Measurements from ENCODE around the gene RAD51B. TPM values are rescaled to one million over a fixed set of nuclear protein-coding genes. Genes with fewer than 3 reads are reported as not detected.
"Not testable (repeated sequence)": the region's sequence is repeated elsewhere in the genome, so short reads cannot be mapped to it uniquely, and the experiment has no call there.

RAD51B gene
- total RNA-seq, 2 donors from 2014 or later, result 31.1 to 67.3 TPM

DNA sequence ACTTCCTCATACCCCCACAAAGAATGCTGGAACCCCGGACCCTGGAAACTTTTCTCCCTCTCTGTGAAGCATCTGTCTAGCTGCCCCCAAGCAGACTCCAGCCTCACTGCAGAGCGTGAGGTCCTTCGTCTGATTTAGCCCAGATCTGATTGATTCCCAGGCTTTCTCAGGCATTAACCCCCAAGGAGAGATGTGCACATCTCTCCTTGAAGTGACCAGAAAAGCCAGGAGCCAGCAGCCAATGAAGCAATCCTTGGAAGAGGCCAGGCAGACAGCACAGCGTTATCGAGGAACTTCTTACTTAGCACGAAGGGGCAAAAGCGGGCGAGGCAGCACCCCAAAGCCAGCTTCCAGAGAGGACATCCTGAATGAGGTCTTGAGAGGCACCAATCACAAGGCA lies 872.6 kb downstream of the RAD51B start:
- H3K36me3 Mint-ChIP-seq, result no peaks in the 10 kb centered on the region
- DNase-seq (ENCODE audit: low spot score), result no peak
- ATAC-seq, result no peak
- H3K4me3 Mint-ChIP-seq, result no peak overlapping the region
- H3K27me3 Mint-ChIP-seq, result no peaks in the 10 kb centered on the region
- H3K9me3 Mint-ChIP-seq, result no peaks in the 10 kb centered on the region
- H3K27ac Mint-ChIP-seq, result peak overlapping the region in 1 of 2 donors; percentile 28
- peaks cover 33 to 35% of the 10 kb centered on the region in 2 donors for H3K4me1 Mint-ChIP-seq (ENCODE audit: low read depth in 2 of 2)

DNA sequence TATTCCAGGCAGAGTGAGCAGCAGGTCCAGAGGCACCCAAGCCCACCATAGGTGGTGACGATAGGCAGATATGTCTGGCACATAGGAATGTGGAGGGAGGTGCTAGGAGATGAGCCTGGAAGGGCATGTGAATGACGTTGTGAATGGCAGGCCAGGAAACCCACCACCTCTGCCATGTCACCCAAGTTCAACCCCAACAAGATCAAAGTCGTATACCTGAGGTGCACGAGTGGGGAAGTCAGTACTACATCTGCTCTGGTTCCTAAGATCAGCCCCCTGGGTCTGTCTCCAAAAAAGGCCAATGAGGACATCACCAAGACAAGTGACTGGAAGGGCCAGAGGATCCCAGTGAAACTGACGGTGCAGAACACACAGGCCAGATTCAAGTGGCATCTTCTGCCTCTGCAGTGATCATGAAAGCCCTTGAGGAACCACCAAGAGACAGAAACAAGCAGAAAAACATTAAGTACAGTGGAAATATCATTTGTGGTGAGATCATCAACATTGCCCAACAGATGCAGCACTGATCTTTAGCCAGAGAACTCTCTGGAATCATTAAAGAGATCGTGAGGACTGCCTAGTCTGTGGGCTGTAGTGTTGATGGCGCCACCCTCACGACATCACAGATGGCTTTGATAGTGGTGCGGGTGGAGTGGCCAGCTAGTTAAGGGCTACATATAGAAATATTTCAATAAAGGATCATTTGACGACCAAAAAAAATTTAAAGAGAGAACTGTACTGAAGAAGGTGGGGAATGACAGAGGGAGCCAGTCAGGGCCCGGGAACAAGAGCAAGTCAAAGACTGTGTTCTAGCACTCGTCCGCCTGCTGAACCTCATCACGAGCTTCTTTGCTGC lies 873.6 kb downstream of the RAD51B start:
- Mint-ChIP-seq H3K4me3 (no peak overlapping the region), H3K27me3 (peaks cover 0 to 2% of the 10 kb centered on the region in 2 donors), H3K27ac (no peak overlapping the region), H3K4me1 (ENCODE audit: low read depth in 2 of 2) (peaks cover 33 to 37% of the 10 kb centered on the region in 2 donors), H3K9me3 (no peaks in the 10 kb centered on the region), H3K36me3 (no peaks in the 10 kb centered on the region)
- no peak for ATAC-seq
- no peak for DNase-seq (ENCODE audit: low spot score)

DNA sequence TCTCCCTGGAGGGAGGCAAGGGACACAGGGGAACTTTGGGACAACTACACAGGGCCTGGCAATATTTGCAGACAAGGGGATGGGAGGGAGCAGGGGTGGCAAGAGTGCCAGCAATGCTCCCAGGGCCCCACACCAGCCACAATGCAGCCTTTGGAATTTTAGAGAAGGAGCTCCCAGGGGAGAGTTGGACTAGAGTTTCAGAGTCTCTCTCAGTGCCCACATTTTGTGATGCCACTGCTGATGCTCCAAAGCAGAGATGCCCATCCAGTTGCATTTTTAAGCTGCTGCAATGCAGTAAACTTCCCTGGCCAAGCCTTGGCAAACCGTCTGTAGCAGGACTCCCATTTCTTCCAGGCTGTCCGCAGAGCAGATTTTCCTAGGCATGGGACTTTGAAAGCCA lies 874.3 kb downstream of the RAD51B start:
- Mint-ChIP-seq H3K9me3 (no peaks in the 10 kb centered on the region), H3K4me3 (no peak overlapping the region), H3K27me3 (peaks cover 0 to 4% of the 10 kb centered on the region in 2 donors), H3K27ac (no peak overlapping the region), H3K36me3 (no peaks in the 10 kb centered on the region), H3K4me1 (ENCODE audit: low read depth in 2 of 2) (peaks cover 33 to 38% of the 10 kb centered on the region in 2 donors)
- no peak for ATAC-seq
- DNase-seq (ENCODE audit: low spot score), result no peak

DNA sequence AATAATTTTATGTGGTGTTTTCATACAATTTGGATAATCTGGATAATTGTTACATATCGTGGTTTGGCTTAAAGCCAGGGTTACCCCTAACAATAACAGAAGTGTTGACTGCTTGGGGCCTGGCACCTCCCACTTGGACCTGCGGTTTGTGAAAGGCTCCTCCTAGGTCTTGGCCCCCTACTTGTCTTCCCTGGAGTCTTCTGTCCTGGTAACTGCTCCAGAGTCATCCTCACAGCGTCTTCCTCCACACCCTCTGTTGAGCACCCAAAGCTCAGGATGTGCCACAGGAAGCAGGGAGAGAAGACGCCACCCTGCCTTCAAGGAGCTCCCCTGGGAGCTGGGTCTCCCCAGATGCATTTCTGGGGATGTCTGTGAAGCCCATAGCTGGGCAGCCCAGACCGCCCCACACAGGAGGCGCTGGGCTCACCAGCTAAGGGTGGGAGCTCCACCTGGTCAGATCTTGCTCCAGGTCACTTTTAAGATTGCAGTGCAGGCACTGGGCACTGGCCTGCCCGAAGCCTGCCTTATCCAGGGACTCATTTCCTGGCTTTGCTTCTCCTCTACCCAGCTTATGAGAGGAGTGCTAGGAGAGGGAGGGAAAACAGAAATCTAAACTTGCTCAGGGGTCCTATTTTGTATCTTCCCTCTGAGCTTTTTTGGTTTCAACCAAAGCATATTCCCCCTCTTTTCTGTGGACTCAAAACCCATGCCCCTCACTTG lies 875.1 kb downstream of the RAD51B start:
- H3K4me3 Mint-ChIP-seq, result peak overlapping the region; percentile 72
- peaks cover 0 to 4% of the 10 kb centered on the region in 2 donors for H3K27me3 Mint-ChIP-seq
- peak overlapping the region; percentile 73 for H3K27ac Mint-ChIP-seq
- no peaks in the 10 kb centered on the region for H3K9me3 Mint-ChIP-seq
- peaks cover 33 to 38% of the 10 kb centered on the region in 2 donors for H3K4me1 Mint-ChIP-seq (ENCODE audit: low read depth in 2 of 2)
- no peaks in the 10 kb centered on the region for H3K36me3 Mint-ChIP-seq
- no peak for DNase-seq (ENCODE audit: low spot score)
- no peak for ATAC-seq

DNA sequence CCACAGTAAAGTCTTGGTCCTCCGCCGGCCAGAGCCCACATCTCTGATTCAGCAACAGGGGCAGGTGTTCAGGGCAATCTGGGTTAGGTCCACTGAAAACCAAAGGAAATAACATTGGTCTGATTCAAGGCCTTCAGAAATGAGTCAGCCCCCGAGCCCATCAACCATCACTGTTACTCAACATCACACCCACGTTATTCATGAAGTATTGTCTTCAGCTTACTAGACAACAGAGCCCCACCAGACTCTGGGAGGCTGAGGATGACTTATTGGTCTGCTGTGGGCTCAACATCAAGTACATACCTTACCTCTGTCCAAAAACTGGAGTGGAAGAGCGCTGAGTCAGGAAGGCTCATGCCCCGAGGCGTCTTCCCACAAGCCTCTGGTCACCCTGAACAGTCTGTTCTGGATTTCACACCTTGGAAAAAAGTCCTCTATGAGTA lies 875.8 kb downstream of the RAD51B start:
- Mint-ChIP-seq H3K27ac (peak overlapping the region; percentile 73), H3K4me3 (peak overlapping the region; percentile 72), H3K27me3 (peaks cover 0 to 7% of the 10 kb centered on the region in 2 donors), H3K9me3 (no peaks in the 10 kb centered on the region), H3K36me3 (no peaks in the 10 kb centered on the region), H3K4me1 (ENCODE audit: low read depth in 2 of 2) (peaks cover 33 to 38% of the 10 kb centered on the region in 2 donors)
- peak; percentile 90 for DNase-seq (ENCODE audit: low spot score)
- ATAC-seq, result peak; percentile 98

DNA sequence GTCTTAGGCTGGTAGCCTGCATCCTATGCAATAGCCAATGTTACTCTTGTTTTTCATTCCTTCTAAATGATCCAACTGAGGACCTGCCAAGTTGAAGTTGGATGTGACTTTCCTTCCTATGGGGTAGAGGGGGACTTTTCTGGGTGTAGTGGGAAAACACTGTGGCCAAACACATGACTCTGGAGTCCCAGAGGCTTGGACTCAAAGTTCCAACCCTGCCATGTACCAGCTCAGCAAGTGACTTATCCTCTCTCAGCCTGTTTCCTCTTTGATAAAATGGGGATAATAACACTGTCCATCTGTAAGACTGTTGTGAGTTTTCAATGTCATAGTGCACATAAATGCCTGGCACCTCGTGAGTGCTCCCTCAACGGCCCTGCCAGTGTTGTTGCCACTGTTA lies 876.3 kb downstream of the RAD51B start:
- no peaks in the 10 kb centered on the region for H3K9me3 Mint-ChIP-seq
- H3K4me3 Mint-ChIP-seq, result peak overlapping the region; percentile 72
- H3K27me3 Mint-ChIP-seq, result peaks cover 0 to 7% of the 10 kb centered on the region in 2 donors
- peak overlapping the region; percentile 73 for H3K27ac Mint-ChIP-seq
- DNase-seq (ENCODE audit: low spot score) (no peak), ATAC-seq (no peak)
- no peaks in the 10 kb centered on the region for H3K36me3 Mint-ChIP-seq
- peaks cover 33 to 38% of the 10 kb centered on the region in 2 donors for H3K4me1 Mint-ChIP-seq (ENCODE audit: low read depth in 2 of 2)

DNA sequence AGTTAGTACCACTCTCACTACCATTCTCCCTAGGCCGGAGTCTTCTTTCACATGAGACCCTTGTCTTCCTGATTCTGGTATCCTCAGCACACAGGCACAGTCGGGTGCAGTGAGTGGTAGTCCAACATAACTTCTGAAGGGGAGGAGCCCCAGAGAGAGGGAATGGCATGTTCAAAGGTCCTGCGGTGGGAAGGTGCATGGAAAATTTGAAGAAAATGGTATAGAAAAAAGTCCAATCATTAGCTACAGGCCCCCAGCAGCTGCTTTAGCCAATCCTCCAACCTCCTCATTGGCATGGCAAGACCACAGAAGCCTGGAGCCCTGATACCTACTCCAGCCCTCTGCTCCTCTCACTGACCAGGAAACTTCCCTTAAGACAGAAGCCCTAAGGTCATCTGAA lies 876.7 kb downstream of the RAD51B start:
- peaks cover 33 to 38% of the 10 kb centered on the region in 2 donors for H3K4me1 Mint-ChIP-seq (ENCODE audit: low read depth in 2 of 2)
- DNase-seq (ENCODE audit: low spot score), result no peak
- no peak overlapping the region for H3K4me3 Mint-ChIP-seq
- H3K27me3 Mint-ChIP-seq, result peaks cover 0 to 7% of the 10 kb centered on the region in 2 donors
- no peaks in the 10 kb centered on the region for H3K9me3 Mint-ChIP-seq
- H3K36me3 Mint-ChIP-seq, result no peaks in the 10 kb centered on the region
- peak overlapping the region in 1 of 2 donors; percentile 73 for H3K27ac Mint-ChIP-seq
- no peak for ATAC-seq

DNA sequence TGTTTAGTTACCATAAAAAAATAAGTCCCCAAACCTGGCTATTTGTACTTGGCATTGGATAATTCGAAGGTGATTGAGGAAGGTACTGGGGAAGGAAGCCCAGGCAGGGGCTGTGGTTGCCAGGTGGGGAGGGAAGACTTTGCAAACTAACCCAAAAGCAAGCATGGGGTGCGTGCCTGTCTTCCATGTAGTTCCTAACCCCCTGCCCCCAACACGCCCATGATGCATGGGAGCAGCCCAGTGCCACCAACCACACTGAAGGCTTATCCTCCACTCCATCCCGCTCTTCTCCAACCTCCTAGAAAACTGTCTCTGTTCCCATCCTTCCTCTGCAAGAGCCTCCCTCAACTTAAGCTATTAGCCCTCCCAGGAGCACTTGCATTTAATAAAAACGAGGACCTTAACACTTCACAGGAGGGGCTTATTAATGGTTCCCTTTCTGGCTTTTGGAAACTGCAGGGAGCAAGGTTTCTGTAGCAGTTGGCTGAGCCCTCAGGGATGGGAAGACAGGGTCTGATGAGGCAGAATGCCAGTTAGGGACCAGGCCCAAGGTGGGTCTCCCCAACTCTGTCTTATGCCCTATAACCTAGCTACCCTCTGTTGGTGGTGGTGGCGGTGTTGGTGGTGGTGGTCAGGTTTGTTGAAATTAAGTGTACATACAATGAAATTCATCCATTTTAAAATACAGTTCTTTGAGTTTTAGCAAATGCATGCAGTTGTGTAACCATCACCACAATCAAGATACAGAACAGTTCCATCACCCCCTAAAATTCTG lies 877.3 kb downstream of the RAD51B start:
- Mint-ChIP-seq H3K4me1 (ENCODE audit: low read depth in 2 of 2) (peaks cover 33 to 38% of the 10 kb centered on the region in 2 donors), H3K9me3 (no peaks in the 10 kb centered on the region), H3K36me3 (no peaks in the 10 kb centered on the region), H3K27ac (peak overlapping the region in 1 of 2 donors; percentile 42), H3K27me3 (peaks cover 0 to 7% of the 10 kb centered on the region in 2 donors), H3K4me3 (no peak overlapping the region)
- no peak for ATAC-seq
- DNase-seq (ENCODE audit: low spot score), result no peak

DNA sequence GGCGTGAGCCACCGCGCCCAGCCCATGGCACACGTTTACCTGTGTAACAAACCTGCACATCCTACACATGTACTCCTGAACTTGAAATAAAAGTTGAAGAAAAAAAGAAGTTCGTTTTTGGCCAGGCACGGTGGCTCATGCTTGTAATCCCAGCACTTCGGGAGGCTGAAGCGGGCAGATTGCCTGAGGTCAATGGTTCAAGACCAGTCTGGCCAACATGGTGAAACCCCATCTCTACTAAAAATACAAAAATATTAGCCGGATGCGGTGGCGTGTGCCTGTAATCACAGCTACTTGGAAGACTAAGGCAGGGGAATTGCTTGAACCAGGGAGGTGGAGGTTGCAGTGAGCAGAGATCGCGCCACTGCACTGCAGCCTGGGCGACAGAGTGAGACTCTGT lies 879.2 kb downstream of the RAD51B start:
- H3K4me1 Mint-ChIP-seq (ENCODE audit: low read depth in 2 of 2), result peaks cover 20 to 25% of the 10 kb centered on the region in 2 donors
- ATAC-seq; H3K27me3 Mint-ChIP-seq; H3K36me3 Mint-ChIP-seq; DNase-seq (ENCODE audit: low spot score); H3K4me3 Mint-ChIP-seq; H3K9me3 Mint-ChIP-seq; H3K27ac Mint-ChIP-seq: not testable (repeated sequence)

DNA sequence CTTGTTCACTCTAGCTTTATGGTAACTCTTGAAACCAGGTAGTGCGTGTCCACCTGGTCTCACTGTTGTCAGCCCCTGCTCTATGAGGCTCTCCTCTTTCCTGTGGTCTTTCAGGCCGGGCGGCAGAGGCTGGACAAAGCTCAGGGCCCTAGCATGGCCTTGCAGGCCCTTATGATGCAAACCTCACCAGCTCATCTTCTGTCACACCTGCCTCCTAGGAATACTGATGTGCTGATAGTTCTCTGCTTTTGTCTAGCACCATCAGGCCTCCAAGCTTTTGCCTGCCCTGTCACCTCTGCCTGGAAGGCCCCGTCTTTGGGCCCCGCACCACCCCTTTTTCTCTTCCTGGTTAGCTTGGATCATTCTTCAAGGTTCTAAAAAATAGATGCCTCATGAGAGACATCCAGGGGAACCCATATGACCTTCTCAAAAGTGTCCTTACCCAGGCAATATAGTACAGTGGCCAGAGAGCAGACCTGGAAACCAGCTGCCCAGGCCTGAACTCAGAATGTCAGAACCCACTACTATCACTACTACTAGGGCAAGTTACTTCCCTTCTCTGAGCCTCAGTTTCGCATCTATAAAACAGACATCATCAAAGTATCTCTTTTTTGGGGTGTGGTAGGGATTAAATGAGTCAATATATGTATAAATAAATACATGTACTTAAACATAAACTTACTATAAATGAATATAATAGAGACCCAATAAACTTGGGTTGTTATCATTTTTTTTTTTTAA lies 881.6 kb downstream of the RAD51B start:
- Mint-ChIP-seq H3K9me3 (no peaks in the 10 kb centered on the region), H3K4me1 (ENCODE audit: low read depth in 2 of 2) (peaks cover 1 to 9% of the 10 kb centered on the region in 2 donors), H3K27ac (peak overlapping the region in 1 of 2 donors; percentile 51), H3K27me3 (peaks cover 0 to 7% of the 10 kb centered on the region in 2 donors), H3K36me3 (no peaks in the 10 kb centered on the region), H3K4me3 (no peak overlapping the region)
- DNase-seq (ENCODE audit: low spot score) (no peak), ATAC-seq (no peak)

DNA sequence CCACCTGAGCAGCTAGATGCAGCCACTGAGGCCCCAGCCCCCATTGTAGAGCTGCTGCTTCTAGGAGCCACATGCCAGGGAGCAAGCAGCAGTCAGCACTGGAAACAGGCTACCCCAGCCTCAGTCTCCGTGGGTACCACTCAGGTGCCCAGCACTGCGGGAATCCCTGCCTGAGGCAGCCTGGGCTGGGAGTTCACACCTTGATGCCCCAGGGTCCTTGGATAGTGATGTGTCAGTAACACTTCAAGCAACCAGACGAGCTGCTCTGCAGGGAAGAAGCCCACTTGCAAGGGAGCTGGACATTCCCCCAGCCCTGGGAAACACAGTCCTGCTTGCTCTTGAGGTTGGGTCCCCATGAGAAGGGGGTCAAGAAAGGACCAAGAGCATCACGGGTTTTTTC lies 882.6 kb downstream of the RAD51B start:
- H3K4me1 Mint-ChIP-seq (ENCODE audit: low read depth in 2 of 2), result peaks cover 0 to 4% of the 10 kb centered on the region in 2 donors
- H3K9me3 Mint-ChIP-seq, result no peaks in the 10 kb centered on the region
- H3K4me3 Mint-ChIP-seq, result no peak overlapping the region
- H3K36me3 Mint-ChIP-seq, result no peaks in the 10 kb centered on the region
- H3K27me3 Mint-ChIP-seq, result peaks cover 0 to 7% of the 10 kb centered on the region in 2 donors
- H3K27ac Mint-ChIP-seq, result peak overlapping the region in 1 of 2 donors; percentile 51
- no peak for DNase-seq (ENCODE audit: low spot score)
- ATAC-seq, result no peak

DNA sequence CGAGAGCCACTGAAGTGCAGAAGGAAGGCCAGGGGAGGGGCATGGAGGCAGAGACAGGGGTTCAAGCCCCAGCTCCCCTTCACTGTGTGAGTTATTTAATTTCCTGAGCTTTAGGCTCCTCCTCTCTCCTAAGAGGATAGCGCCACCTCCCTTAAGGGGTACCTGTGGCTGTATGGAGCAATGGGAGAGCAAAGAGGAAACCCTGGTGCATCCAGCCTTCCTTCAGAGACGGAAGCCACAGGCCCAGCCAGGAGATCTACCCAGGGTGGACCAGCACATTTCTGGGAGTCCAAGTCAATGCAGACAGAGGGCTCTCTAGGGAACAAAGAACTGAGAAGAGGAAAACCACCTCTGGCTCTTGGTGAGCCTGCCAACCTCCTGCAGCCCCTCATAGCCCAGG lies 883.0 kb downstream of the RAD51B start:
- ATAC-seq (no peak), DNase-seq (ENCODE audit: low spot score) (no peak)
- H3K36me3 Mint-ChIP-seq, result no peaks in the 10 kb centered on the region
- peaks cover 0 to 4% of the 10 kb centered on the region in 2 donors for H3K4me1 Mint-ChIP-seq (ENCODE audit: low read depth in 2 of 2)
- H3K9me3 Mint-ChIP-seq, result no peaks in the 10 kb centered on the region
- peak overlapping the region in 1 of 2 donors; percentile 51 for H3K27ac Mint-ChIP-seq
- H3K27me3 Mint-ChIP-seq, result peaks cover 0 to 7% of the 10 kb centered on the region in 2 donors
- no peak overlapping the region for H3K4me3 Mint-ChIP-seq

DNA sequence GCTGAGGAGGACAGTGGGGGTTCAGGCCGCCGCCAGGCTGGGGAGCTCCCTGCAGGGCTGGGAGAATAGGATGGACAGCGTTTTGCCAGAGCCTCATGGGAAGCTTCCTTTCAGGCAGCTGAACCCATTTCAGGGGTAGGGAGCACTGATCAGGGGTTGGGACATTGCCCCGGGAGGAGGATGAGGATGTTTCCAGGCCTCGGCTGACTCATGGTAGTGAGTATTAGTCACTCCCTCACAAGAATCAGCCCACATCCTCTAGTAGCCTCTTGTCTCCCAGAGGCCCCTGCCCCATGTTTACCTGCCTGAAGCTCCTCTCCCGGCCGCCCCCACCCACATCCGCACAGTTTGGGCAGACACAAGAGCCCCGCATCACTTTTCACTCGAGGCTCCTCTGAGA lies 883.5 kb downstream of the RAD51B start:
- Mint-ChIP-seq H3K27ac (no peak overlapping the region), H3K4me3 (no peak overlapping the region), H3K4me1 (ENCODE audit: low read depth in 2 of 2) (peaks cover 0 to 1% of the 10 kb centered on the region in 2 donors), H3K36me3 (no peaks in the 10 kb centered on the region), H3K9me3 (no peaks in the 10 kb centered on the region), H3K27me3 (peaks cover 0 to 5% of the 10 kb centered on the region in 2 donors)
- no peak for ATAC-seq
- no peak for DNase-seq (ENCODE audit: low spot score)
